Activated B cell treated with CpG ODN at 0.5 μM for 24 hours (primary cell): Measurements from ENCODE around the gene BRCA1. TPM values are rescaled to one million over a fixed set of nuclear protein-coding genes. Genes with fewer than 3 reads are reported as not detected.
"Not testable (repeated sequence)": the region's sequence is repeated elsewhere in the genome, so short reads cannot be mapped to it uniquely, and the experiment has no call there.

Experiments used
- ATAC-seq: fragments of 200-7000 bp; cut with Tn5 transposase; one replicate; pipeline ENCODE4 v1.10.0; 2021; ENCODE audit warnings: low read depth, mild to moderate bottlenecking, moderate library complexity
- CTCF ChIA-PET: fragments of 350-600 bp; sonication (Branson Sonifier 250); formaldehyde crosslinking; loops from one replicate; lab custom pipeline; 2021; ENCODE audit warnings: antibody characterized with exemption; lab: Charles Lee
- POLR2A ChIA-PET: fragments of 350-600 bp; sonication (Branson Sonifier 250); formaldehyde crosslinking; loops from one replicate; lab custom pipeline; 2021; ENCODE audit warnings: antibody characterized with exemption; lab: Charles Lee
- DNase-seq: peaks from one replicate; pipeline ENCODE4 v3.0.0; 2022
- H3K27ac Mint-ChIP-seq: one replicate; pipeline ENCODE4 v1.8.0; 2020; ENCODE audit warnings: mixed read lengths
- H3K27me3 Mint-ChIP-seq: one replicate; pipeline ENCODE4 v1.8.0; 2021; ENCODE audit warnings: mixed read lengths
- H3K36me3 Mint-ChIP-seq: one replicate; pipeline ENCODE4 v1.8.0; 2021; ENCODE audit warnings: low read depth, mixed read lengths
- H3K4me1 Mint-ChIP-seq: one replicate; pipeline ENCODE4 v1.8.0; 2021; ENCODE audit warnings: mixed read lengths
- H3K4me3 Mint-ChIP-seq: one replicate; pipeline ENCODE4 v1.8.0; 2020; ENCODE audit warnings: mild to moderate bottlenecking, mixed read lengths
- H3K9me3 Mint-ChIP-seq: one replicate; pipeline ENCODE4 v1.8.0; 2020; ENCODE audit warnings: mixed read lengths
- CTCF ChIP-seq: fragments of 200-600 bp; IDR thresholded peaks from one replicate; pipeline ENCODE4 v1.8.0; 2022; ENCODE audit warnings: antibody characterized with exemption, mild to moderate bottlenecking
- intact Hi-C: fragments of 100-400 bp; cut with micrococcal nuclease; formaldehyde crosslinking; loops from one replicate; pipeline ENCODE4 v1.15.1; 2024
- total RNA-seq: library from RNA; stranded (reverse); gene quantifications from 2 replicates; pipeline ENCODE4 v1.2.3, GENCODE V29; 2022

BRCA1 gene
- total RNA-seq, 1 donor from 2014 or later: 13.3 TPM

DNA sequence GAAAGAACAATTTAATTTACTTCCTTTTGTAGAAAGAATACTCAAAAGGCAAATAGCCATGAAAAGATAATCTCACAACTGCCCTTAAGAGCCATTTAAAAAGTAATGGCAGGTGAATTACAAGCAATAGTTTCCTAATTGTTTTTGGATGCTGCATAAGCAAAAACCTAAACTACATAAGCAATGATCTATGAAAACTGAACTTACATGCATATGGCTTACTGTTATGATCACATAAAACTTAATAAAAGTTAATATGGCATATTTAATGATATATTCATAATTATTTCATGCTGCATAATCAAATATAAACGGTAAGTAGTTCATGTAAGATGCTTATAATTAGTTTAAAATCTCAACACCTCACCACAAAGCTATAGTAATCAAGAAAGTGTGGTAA, 18.6 kb downstream of the BRCA1 start:
- ATAC-seq (no peak), DNase-seq (no peak)
- H3K36me3 Mint-ChIP-seq: peaks cover 2% of the 10 kb centered on the region
- no peaks in the 10 kb centered on the region for H3K27me3 Mint-ChIP-seq
- no peaks in the 10 kb centered on the region for H3K4me1 Mint-ChIP-seq
- H3K27ac Mint-ChIP-seq: no peak overlapping the region
- no peaks in the 10 kb centered on the region for H3K9me3 Mint-ChIP-seq
- no peak for TF ChIP-seq CTCF
- intact Hi-C loops: no loop called here
- no peak overlapping the region for H3K4me3 Mint-ChIP-seq
- ChIA-PET CTCF (no interaction called here), POLR2A (interaction anchor here (0.7 kb wide), 1 partner anchor 65 kb away, joined by 7 read pairs; no protein-coding TSS in a partner anchor)

DNA sequence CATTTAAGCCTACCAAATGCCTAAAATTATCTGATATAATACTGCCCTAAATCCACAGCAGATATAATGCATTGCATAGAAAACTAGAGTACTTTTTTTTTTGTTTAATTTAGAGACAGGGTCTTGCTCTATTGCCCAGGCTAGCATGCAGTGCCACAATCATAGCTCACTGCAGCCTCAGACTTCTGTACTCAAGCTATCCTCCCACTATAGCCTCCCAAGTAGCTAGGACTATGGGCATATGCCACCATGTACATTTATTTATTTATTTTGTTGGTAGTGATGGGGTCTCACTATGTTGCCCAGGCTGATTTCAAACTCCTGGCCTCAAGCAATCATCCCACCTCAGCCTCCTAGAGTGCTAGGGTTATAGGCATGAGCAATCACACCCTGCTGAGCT, 20.0 kb downstream of the BRCA1 start:
- no peak for TF ChIP-seq CTCF
- Mint-ChIP-seq H3K27me3 (no peaks in the 10 kb centered on the region), H3K9me3 (no peaks in the 10 kb centered on the region), H3K4me3 (no peak overlapping the region), H3K27ac (no peak overlapping the region), H3K36me3 (peaks cover 2% of the 10 kb centered on the region), H3K4me1 (no peaks in the 10 kb centered on the region)
- intact Hi-C loops: no loop called here
- POLR2A ChIA-PET: interaction anchor here (0.6 kb wide), 1 partner anchor 10 kb away, joined by 4 read pairs; no protein-coding TSS in a partner anchor
- DNase-seq (no peak), ATAC-seq (no peak)
- CTCF ChIA-PET: no interaction called here

DNA sequence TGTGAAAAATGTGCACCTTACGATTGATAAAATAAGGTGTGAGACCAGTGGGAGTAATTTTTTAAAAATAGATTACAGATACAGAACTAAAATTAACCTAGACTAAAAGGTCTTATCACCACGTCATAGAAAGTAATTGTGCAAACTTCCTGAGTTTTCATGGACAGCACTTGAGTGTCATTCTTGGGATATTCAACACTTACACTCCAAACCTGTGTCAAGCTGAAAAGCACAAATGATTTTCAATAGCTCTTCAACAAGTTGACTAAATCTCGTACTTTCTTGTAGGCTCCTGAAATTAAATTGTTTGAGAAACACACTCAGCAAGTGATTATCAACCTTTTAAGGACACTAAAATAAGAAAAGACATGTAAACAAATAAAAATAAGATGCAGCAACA, 20.5 kb downstream of the BRCA1 start:
- no peak for DNase-seq
- ChIA-PET POLR2A (no interaction called here), CTCF (no interaction called here)
- TF ChIP-seq CTCF: no peak
- no peaks in the 10 kb centered on the region for H3K9me3 Mint-ChIP-seq
- H3K27me3 Mint-ChIP-seq: no peaks in the 10 kb centered on the region
- no peak overlapping the region for H3K4me3 Mint-ChIP-seq
- no peak overlapping the region for H3K27ac Mint-ChIP-seq
- intact Hi-C loops: no loop called here
- peaks cover 2% of the 10 kb centered on the region for H3K36me3 Mint-ChIP-seq
- H3K4me1 Mint-ChIP-seq: no peaks in the 10 kb centered on the region
- no peak for ATAC-seq

GRCh38 chr17:43095364-43095763, 29.8 kb downstream of the BRCA1 start:
- H3K4me3 Mint-ChIP-seq, POLR2A ChIA-PET, H3K27me3 Mint-ChIP-seq, H3K36me3 Mint-ChIP-seq, CTCF ChIA-PET, H3K27ac Mint-ChIP-seq, H3K9me3 Mint-ChIP-seq, ATAC-seq, H3K4me1 Mint-ChIP-seq, DNase-seq, intact Hi-C loops: not testable (repeated sequence)

- ATAC-seq (no peak), DNase-seq (no peak)
- Mint-ChIP-seq H3K4me1 (no peaks in the 10 kb centered on the region), H3K36me3 (peaks cover 3% of the 10 kb centered on the region), H3K9me3 (no peaks in the 10 kb centered on the region), H3K27ac (no peak overlapping the region), H3K27me3 (no peaks in the 10 kb centered on the region), H3K4me3 (no peak overlapping the region)
- ChIA-PET CTCF (no interaction called here), POLR2A (no interaction called here)
- intact Hi-C loops: no loop called here
- no peak for TF ChIP-seq CTCF
Measured at GRCh38 chr17:43094129-43094835, 30.9 kb downstream of the BRCA1 start.
